Lower lobe of right lung (tissue), 2 donors: ENCODE data around the gene UBASH3B. TPM values are rescaled to one million over a fixed set of nuclear protein-coding genes. Genes with fewer than 3 reads are reported as not detected.

ENCODE experiments used
- ATAC-seq, 2 donors: fragments of 200-7000 bp; cut with Tn5 transposase; one replicate each; pipeline ENCODE4 v1.9.1; 2020 to 2022; ENCODE audit warnings: mild to moderate bottlenecking in 2 of 2, moderate library complexity in 2 of 2
- DNase-seq: peaks from one replicate; pipeline ENCODE4 v3.0.0-alpha.2; 2020
- H3K27ac ChIP-seq: fragments of 200-600 bp; one replicate; pipeline ENCODE4 v1.8.0; 2022
- H3K27me3 ChIP-seq: fragments of 200-600 bp; one replicate; pipeline ENCODE4 v1.8.0; 2022; ENCODE audit warnings: low read depth
- H3K36me3 ChIP-seq: fragments of 200-600 bp; one replicate; pipeline ENCODE4 v1.8.0; 2022; ENCODE audit warnings: mild to moderate bottlenecking
- H3K4me1 ChIP-seq: fragments of 200-600 bp; one replicate; pipeline ENCODE4 v1.8.0; 2022
- H3K4me3 ChIP-seq: fragments of 200-600 bp; one replicate; pipeline ENCODE4 v1.8.0; 2022; ENCODE audit warnings: mild to moderate bottlenecking
- H3K9me3 ChIP-seq: fragments of 200-600 bp; one replicate; pipeline ENCODE4 v1.8.0; 2022
- intact Hi-C: fragments of 100-400 bp; cut with DNase I; formaldehyde crosslinking; loops from one replicate; pipeline ENCODE4 v1.11.0; 2022
- total RNA-seq: library from RNA; stranded (reverse); fragmentation: NEBNext Ultra II Directional; extraction: Animal tissue kit (Norgen Biotek cat#: 25700); gene quantifications from one replicate; pipeline ENCODE4 v1.2.1, GENCODE V29; 2021
- TF ChIP-seq, protein P1 (sequence below): fragments of 200-600 bp; IDR thresholded peaks from one replicate; pipeline ENCODE4 v1.8.0; 2022; ENCODE audit warnings: antibody characterized with exemption, mild to moderate bottlenecking
- donor health status: DM: no; HTN: yes; CAD: no; lungs with severe emphysema.

Gene UBASH3B
- total RNA-seq, 1 donor from 2014 or later = 64.7 TPM

DNA sequence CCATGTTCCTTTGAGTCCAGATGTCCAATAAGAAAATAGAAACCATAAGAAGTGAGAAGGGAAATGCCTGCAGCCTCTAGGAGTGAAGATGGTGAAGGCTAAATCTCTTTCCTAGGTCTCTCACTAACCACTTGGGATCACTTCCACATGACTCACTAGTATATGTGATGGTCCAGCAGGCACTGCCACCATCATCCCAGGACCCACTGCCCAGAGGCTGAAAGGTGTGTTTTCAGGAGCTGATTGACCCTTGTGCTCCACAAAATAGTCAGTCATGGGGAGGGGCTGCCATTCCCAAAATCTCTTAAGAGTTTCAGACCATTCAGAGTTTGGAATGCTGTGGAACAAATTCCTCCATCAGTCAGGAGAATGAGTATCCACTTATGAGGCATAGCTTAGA is 22.9 kb downstream of the UBASH3B start:
- no peak for ATAC-seq
- no peaks in the 10 kb centered on the region for H3K27me3 ChIP-seq
- H3K27ac ChIP-seq = no peak overlapping the region
- no peaks in the 10 kb centered on the region for H3K9me3 ChIP-seq
- no peaks in the 10 kb centered on the region for H3K36me3 ChIP-seq
- H3K4me3 ChIP-seq = no peak overlapping the region
- H3K4me1 ChIP-seq = peaks cover 22% of the 10 kb centered on the region
- intact Hi-C loops = no loop called here
- TF ChIP-seq, protein P1, sequence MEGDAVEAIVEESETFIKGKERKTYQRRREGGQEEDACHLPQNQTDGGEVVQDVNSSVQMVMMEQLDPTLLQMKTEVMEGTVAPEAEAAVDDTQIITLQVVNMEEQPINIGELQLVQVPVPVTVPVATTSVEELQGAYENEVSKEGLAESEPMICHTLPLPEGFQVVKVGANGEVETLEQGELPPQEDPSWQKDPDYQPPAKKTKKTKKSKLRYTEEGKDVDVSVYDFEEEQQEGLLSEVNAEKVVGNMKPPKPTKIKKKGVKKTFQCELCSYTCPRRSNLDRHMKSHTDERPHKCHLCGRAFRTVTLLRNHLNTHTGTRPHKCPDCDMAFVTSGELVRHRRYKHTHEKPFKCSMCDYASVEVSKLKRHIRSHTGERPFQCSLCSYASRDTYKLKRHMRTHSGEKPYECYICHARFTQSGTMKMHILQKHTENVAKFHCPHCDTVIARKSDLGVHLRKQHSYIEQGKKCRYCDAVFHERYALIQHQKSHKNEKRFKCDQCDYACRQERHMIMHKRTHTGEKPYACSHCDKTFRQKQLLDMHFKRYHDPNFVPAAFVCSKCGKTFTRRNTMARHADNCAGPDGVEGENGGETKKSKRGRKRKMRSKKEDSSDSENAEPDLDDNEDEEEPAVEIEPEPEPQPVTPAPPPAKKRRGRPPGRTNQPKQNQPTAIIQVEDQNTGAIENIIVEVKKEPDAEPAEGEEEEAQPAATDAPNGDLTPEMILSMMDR = no peak
- no peak for DNase-seq

DNA sequence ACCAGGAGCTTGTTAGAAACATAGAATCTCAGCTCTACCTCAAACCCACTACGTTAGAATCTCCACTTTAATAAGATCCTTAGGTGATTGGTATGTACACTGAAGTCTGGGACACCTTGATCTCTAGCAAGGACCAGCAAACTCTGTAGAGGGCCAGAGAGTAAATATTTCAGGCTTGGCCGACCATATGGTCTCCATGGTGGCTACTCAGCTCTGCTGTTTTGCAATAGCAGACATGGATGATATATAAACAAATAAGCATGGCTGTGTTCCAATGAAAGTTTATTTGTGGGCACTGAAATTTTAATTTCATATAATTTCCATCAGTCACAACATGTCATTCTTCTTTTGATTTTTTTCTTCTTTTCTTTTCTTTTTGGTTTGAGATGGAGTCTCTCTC is 23.9 kb downstream of the UBASH3B start:
- Histone ChIP-seq H3K9me3 (no peaks in the 10 kb centered on the region), H3K27me3 (no peaks in the 10 kb centered on the region), H3K36me3 (no peaks in the 10 kb centered on the region), H3K4me3 (no peak overlapping the region), H3K4me1 (peaks cover 14% of the 10 kb centered on the region), H3K27ac (no peak overlapping the region)
- ATAC-seq (no peak), DNase-seq (no peak)
- TF ChIP-seq, protein P1 = no peak
- intact Hi-C loops = no loop called here

DNA sequence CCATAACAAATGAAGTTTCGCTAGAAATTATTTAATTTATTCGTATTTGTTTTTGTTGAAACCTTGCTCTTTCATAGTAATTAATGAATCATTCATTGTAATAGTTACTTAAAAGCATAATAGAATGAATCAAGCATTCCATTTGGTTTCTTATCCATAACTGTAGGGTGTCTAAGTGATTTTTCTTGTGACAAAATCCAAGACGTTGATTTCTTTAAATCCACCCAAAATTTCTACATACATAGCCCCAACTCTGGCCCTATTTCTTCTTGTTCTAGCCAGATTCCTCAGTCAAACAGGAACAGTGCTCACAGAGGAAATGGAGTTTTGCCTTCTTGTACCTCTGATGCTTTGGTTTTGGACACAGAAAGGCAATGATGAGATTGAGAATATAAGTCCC is 25.5 kb downstream of the UBASH3B start:
- Histone ChIP-seq H3K4me1 (peaks cover under 1% of the 10 kb centered on the region), H3K9me3 (no peaks in the 10 kb centered on the region), H3K27me3 (no peaks in the 10 kb centered on the region), H3K27ac (no peak overlapping the region), H3K4me3 (no peak overlapping the region), H3K36me3 (no peaks in the 10 kb centered on the region)
- intact Hi-C loops = no loop called here
- TF ChIP-seq, protein P1 = no peak
- DNase-seq = no peak
- no peak for ATAC-seq

DNA sequence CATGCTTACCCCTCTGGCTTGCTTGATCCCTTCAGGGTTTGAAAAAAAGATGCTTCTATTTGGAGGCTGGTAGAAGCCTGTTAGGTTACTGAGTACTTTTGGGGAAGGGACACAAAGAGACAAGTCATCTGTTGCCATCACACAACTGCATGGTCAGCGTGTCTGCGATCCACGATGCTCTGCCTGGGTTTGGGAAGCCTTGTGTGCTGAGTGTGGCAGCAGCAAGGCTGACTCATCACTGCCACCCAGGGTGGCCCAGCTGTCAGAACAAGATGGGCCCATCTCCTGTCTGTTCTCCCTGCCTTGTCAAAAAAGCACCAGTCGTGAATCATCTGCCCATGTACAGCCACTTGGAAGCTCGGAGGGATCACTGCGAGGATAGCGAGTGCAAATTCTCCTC is 26.2 kb downstream of the UBASH3B start:
- Histone ChIP-seq H3K27me3 (no peaks in the 10 kb centered on the region), H3K4me1 (no peaks in the 10 kb centered on the region), H3K4me3 (no peak overlapping the region), H3K27ac (no peak overlapping the region), H3K36me3 (no peaks in the 10 kb centered on the region), H3K9me3 (no peaks in the 10 kb centered on the region)
- intact Hi-C loops = no loop called here
- TF ChIP-seq, protein P1 = no peak
- DNase-seq (no peak), ATAC-seq (no peak)

DNA sequence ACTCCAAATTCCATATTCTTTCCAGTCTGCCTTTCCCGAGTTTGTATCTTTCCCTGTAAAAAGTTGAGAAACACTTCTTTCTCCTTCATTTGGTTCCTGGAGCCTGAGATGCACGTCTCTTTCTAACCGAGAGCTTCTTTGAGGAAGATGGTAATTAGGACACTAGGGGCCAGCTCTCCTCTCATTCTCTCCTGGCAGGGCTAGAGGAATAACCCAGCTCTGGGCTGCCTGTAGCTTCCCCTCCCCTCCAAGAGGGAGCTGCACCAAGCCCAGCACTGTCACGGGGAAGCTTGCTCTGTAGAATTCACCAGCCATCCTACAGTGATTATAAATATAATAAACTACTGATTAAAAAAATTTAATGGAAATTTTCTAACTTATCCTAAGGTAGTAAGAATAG is 26.9 kb downstream of the UBASH3B start:
- DNase-seq (no peak), ATAC-seq (no peak)
- H3K27ac ChIP-seq = no peak overlapping the region
- no peaks in the 10 kb centered on the region for H3K27me3 ChIP-seq
- TF ChIP-seq, protein P1 = no peak
- intact Hi-C loops = no loop called here
- H3K36me3 ChIP-seq = no peaks in the 10 kb centered on the region
- no peak overlapping the region for H3K4me3 ChIP-seq
- H3K4me1 ChIP-seq = no peaks in the 10 kb centered on the region
- no peaks in the 10 kb centered on the region for H3K9me3 ChIP-seq

DNA sequence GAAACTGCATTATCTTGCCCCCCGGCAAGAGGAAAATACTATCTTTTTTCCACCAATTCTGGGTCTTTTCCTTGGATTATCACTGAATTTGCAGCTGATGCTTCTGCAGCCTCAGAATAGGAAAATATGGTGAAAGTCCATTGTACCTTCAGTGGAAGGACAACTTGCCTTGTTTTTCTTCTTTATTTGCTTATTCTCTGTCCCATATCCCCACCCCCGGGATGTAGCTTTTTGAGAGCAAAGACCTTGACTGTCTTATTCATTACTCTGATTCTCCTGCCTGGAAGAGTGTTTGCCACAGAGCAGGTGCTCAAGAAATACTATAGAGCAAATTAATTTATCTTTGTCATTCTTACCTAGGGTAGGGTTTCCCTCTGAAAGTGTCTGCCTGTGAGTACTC is 29.5 kb downstream of the UBASH3B start:
- intact Hi-C loops = no loop called here
- Histone ChIP-seq H3K9me3 (no peaks in the 10 kb centered on the region), H3K4me1 (no peaks in the 10 kb centered on the region), H3K27ac (no peak overlapping the region), H3K4me3 (no peak overlapping the region), H3K36me3 (no peaks in the 10 kb centered on the region), H3K27me3 (no peaks in the 10 kb centered on the region)
- TF ChIP-seq, protein P1 = no peak
- no peak for DNase-seq
- no peak for ATAC-seq
